Upper lobe of left lung (tissue), 6 donors: ENCODE measurements around the gene AP1S3. TPM values are rescaled to one million over a fixed set of nuclear protein-coding genes. Genes with fewer than 3 reads are reported as not detected.

Source experiments
- ATAC-seq, 2 donors: fragments of 200-7000 bp; cut with Tn5 transposase; one replicate each; pipeline ENCODE4 v1.9.1; 2022; ENCODE audit warnings: mild to moderate bottlenecking in 2 of 2, moderate library complexity in 2 of 2; ENCODE audit not compliant: low FRiP score in 2 of 2
- DNase-seq, 2 donors: peaks; one replicate each; pipeline ENCODE4 v3.0.0-alpha.2; 2019 to 2020
- H3K27ac ChIP-seq, 4 donors: fragments of 200-600 bp; sonication (generic); one replicate each; pipeline ENCODE4 v1.5.1; 2016 to 2019
- H3K27me3 ChIP-seq, 4 donors: fragments of 200-600 bp; sonication (generic); one replicate each; pipeline ENCODE4 v1.5.1; 2017 to 2019
- H3K36me3 ChIP-seq, 4 donors: fragments of 200-600 bp; sonication (generic); one replicate each; pipeline ENCODE4 v1.5.1; 2016 to 2019
- H3K4me1 ChIP-seq, 4 donors: fragments of 200-600 bp; sonication (generic); one replicate each; pipeline ENCODE4 v1.5.1; 2018 to 2019
- H3K4me3 ChIP-seq, 4 donors: fragments of 200-600 bp; sonication (generic); one replicate each; pipeline ENCODE4 v1.5.1; 2017 to 2019; ENCODE audit warnings: mild to moderate bottlenecking in 2 of 4, moderate library complexity in 1 of 4
- H3K9me3 ChIP-seq, 4 donors: fragments of 200-600 bp; sonication (generic); one replicate each; pipeline ENCODE4 v1.5.1; 2018 to 2019
- CTCF ChIP-seq, 6 experiments: fragments of 450-650 bp in 4 of 6; fragments of 200-600 bp in 2 of 6; sonication (generic) in 2 of 6; IDR thresholded peaks; one replicate each; pipeline ENCODE4 v1.5.1; 2016 to 2019; ENCODE audit warnings: antibody characterized with exemption in 6 of 6
- EP300 ChIP-seq, 4 donors: sonication (generic); formaldehyde crosslinking; IDR thresholded peaks; one replicate each; pipeline ENCODE4 v1.5.1; 2017; ENCODE audit warnings: antibody characterized with exemption in 4 of 4, control low read depth in 2 of 4
- POLR2A ChIP-seq, 4 donors: fragments of 450-650 bp; IDR thresholded peaks; one replicate each; pipeline ENCODE4 v1.5.1; 2016 to 2017; ENCODE audit warnings: antibody characterized with exemption in 4 of 4, mild to moderate bottlenecking in 2 of 4
- POLR2AphosphoS5 ChIP-seq, 2 donors: sonication (generic); formaldehyde crosslinking; IDR thresholded peaks; one replicate each; pipeline ENCODE4 v1.5.1; 2017; ENCODE audit warnings: antibody characterized with exemption in 2 of 2
- WGBS, 2 donors: methylation state at CpG; one replicate each; pipeline ENCODE4 v1.1.5; 2017 to 2018; 5-methylcytosine and 5-hydroxymethylcytosine counted together
- total RNA-seq, 6 donors: library from RNA; depleted of rRNA in 4 of 6; stranded (reverse); fragments of >200 nt in 4 of 6; gene quantifications; one replicate each; pipeline versions ENCODE4 v1.1.0 to v1.2.1, GENCODE V29; 2016 to 2021
- donor health status: DM: no; HTN: no; CAD: no; lungs with moderate emphysema.
- donor health status: DM: no; HTN: yes; CAD: no; lungs with severe emphysema.

The AP1S3 gene
- total RNA-seq, 6 donors from 2014 or later = 2.1 to 23.2 (median 11.5) TPM

GRCh38 chr2:223854741-223855140 lies 17.4 kb upstream of the AP1S3 start:
- Histone ChIP-seq H3K4me1 (no peaks in the 10 kb centered on the region), H3K4me3 (no peak overlapping the region), H3K36me3 (peaks cover 0 to 15% (median 4%) of the 10 kb centered on the region in 4 donors), H3K27ac (no peak overlapping the region), H3K9me3 (no peaks in the 10 kb centered on the region), H3K27me3 (no peaks in the 10 kb centered on the region)
- 71 to 74% methylated on average over 2 of the region's 2 CpGs for WGBS, 2 donors
- DNase-seq = no peak
- no peak for ATAC-seq
- TF ChIP-seq CTCF (IDR thresholded peaks at IDR 0.05) (no peak), EP300 (IDR thresholded peaks at IDR 0.05) (no peak), POLR2AphosphoS5 (IDR thresholded peaks at IDR 0.05) (no peak), POLR2A (IDR thresholded peaks at IDR 0.05) (no peak)

- TF ChIP-seq EP300 (IDR thresholded peaks at IDR 0.05) (no peak), POLR2AphosphoS5 (IDR thresholded peaks at IDR 0.05) (no peak), POLR2A (IDR thresholded peaks at IDR 0.05) (no peak), CTCF (IDR thresholded peaks at IDR 0.05) (no peak)
- Histone ChIP-seq H3K9me3 (no peaks in the 10 kb centered on the region), H3K36me3 (peaks cover 0 to 15% (median 4%) of the 10 kb centered on the region in 4 donors), H3K4me3 (no peak overlapping the region), H3K4me1 (no peaks in the 10 kb centered on the region), H3K27ac (no peak overlapping the region), H3K27me3 (no peaks in the 10 kb centered on the region)
- DNase-seq (no peak), ATAC-seq (no peak)
- WGBS, 2 donors = 89 to 96% methylated on average over 3 of the region's 3 CpGs
Measured at GRCh38 chr2:223853425-223853837, 16.0 kb upstream of the AP1S3 start.

- H3K36me3 ChIP-seq = peaks cover 0 to 15% (median 4%) of the 10 kb centered on the region in 4 donors
Measured at GRCh38 chr2:223852281-223852795, 15.0 kb upstream of the AP1S3 start.

GRCh38 chr2:223847410-223847809 lies 10.0 kb upstream of the AP1S3 start:
- TF ChIP-seq EP300 (IDR thresholded peaks at IDR 0.05) (no peak), POLR2AphosphoS5 (IDR thresholded peaks at IDR 0.05) (no peak), POLR2A (IDR thresholded peaks at IDR 0.05) (no peak), CTCF (IDR thresholded peaks at IDR 0.05) (no peak)
- no peak for DNase-seq
- ATAC-seq = no peak
- no peaks in the 10 kb centered on the region for H3K27me3 ChIP-seq
- no peak overlapping the region for H3K27ac ChIP-seq
- no peaks in the 10 kb centered on the region for H3K4me1 ChIP-seq
- H3K36me3 ChIP-seq = peaks cover 0 to 2% (median 0%) of the 10 kb centered on the region in 4 donors
- WGBS, 2 donors = 93 to 95% methylated on average over 7 of the region's 7 CpGs
- no peaks in the 10 kb centered on the region for H3K9me3 ChIP-seq
- H3K4me3 ChIP-seq = no peak overlapping the region

More at GRCh38 chr2:223852281-223852795, 15.0 kb upstream of the AP1S3 start:
- Histone ChIP-seq H3K4me3 (no peak overlapping the region), H3K9me3 (no peaks in the 10 kb centered on the region), H3K27ac (no peak overlapping the region), H3K27me3 (no peaks in the 10 kb centered on the region), H3K4me1 (no peaks in the 10 kb centered on the region)
- no peak for DNase-seq
- TF ChIP-seq EP300 (IDR thresholded peaks at IDR 0.05) (no peak), POLR2A (IDR thresholded peaks at IDR 0.05) (no peak), CTCF (IDR thresholded peaks at IDR 0.05) (no peak), POLR2AphosphoS5 (IDR thresholded peaks at IDR 0.05) (no peak)
- 85 to 87% methylated on average over 3 of the region's 3 CpGs for WGBS, 2 donors
- no peak for ATAC-seq

GRCh38 chr2:223846515-223846914 lies 9.1 kb upstream of the AP1S3 start:
- no peaks in the 10 kb centered on the region for H3K4me1 ChIP-seq
- H3K27ac ChIP-seq = no peak overlapping the region
- H3K4me3 ChIP-seq = no peak overlapping the region
- TF ChIP-seq EP300 (IDR thresholded peaks at IDR 0.05) = no peak
- TF ChIP-seq CTCF (IDR thresholded peaks at IDR 0.05) = no peak
- TF ChIP-seq POLR2AphosphoS5 (IDR thresholded peaks at IDR 0.05) = no peak
- no peak for TF ChIP-seq POLR2A (IDR thresholded peaks at IDR 0.05)
- H3K9me3 ChIP-seq = no peaks in the 10 kb centered on the region
- WGBS, 2 donors = 80 to 85% methylated on average over 1 of the region's 1 CpG
- DNase-seq (no peak), ATAC-seq (peak in 1 of 2 donors; percentile 83)
- no peaks in the 10 kb centered on the region for H3K27me3 ChIP-seq
- H3K36me3 ChIP-seq = no peaks in the 10 kb centered on the region
